ENCODE results near the gene FAM111A. TPM values are rescaled to one million over a fixed set of nuclear protein-coding genes. Genes with fewer than 3 reads are reported as not detected.
"Not testable (repeated sequence)": the region's sequence is repeated elsewhere in the genome, so short reads cannot be mapped to it uniquely, and the experiment has no call there.

FAM111A gene, protein sequence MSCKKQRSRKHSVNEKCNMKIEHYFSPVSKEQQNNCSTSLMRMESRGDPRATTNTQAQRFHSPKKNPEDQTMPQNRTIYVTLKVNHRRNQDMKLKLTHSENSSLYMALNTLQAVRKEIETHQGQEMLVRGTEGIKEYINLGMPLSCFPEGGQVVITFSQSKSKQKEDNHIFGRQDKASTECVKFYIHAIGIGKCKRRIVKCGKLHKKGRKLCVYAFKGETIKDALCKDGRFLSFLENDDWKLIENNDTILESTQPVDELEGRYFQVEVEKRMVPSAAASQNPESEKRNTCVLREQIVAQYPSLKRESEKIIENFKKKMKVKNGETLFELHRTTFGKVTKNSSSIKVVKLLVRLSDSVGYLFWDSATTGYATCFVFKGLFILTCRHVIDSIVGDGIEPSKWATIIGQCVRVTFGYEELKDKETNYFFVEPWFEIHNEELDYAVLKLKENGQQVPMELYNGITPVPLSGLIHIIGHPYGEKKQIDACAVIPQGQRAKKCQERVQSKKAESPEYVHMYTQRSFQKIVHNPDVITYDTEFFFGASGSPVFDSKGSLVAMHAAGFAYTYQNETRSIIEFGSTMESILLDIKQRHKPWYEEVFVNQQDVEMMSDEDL
- total RNA-seq: 100 to 1,000 TPM; 136 to 152 TPM

DNA sequence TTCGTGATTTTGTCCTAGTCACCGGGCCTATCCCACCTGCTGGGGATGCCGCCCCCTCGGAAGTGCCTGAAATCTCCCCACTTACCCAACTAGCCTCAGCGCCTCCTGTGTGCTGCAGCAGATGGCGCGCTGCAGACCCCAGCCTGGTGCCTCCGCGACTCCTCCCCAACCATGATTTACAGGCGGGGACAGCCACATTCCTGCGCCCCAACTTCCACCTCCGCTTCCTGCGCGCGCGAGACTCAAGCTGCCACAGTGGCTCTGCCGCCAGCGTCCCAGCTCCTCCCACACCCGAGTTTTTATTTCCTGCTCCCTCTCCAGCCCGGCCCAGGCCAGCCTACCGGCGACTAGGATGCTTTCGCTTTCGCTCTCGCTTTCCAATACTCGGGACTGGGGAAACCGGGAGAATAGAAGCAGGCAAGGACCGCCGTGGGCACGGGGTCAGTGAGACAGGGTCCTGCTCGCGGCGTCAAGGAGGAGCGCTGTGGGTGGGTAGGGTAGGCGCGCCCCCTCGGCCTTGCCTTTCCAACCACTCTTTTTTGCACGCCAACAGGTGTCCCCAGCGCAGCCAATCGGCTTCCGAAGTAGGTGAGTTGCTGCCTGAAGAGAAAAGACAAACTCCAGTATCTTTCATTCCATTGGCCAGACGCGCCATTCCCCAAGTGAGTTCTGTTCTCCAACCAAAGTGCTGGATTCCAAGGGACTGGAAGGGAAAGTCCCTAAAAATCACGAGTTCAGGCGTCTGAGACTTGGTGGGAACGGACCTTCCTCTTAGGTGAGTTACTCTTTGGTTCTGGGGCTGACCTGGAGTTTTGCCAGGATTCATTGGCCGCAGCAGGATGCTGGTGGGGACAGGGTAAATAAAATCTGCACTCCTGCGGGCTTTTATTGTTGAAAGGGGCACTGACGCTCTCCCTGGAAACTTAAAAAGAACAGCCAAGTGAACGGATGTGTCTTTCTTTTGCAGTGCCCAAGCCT lies at the start of gene FAM111A:
Gene FAM111A, plus strand, starts transcription at position 327 of the 978 bp plus-strand sequence. CDS start 6,017 bp downstream, outside the sequence.
- peak; percentile 93 for ATAC-seq
- peak; percentile 95 for DNase-seq
- H3K27ac Mint-ChIP-seq: peak within 1 kb of the TSS; percentile 97
- peak within 1 kb of the TSS; percentile 96 for H3K4me3 Mint-ChIP-seq
- CTCF ChIA-PET: interaction anchor here (0.6 to 4.4 kb wide), 9 partner anchors 9 to 1848 kb away, joined by 3 to 53 read pairs (median 6); partner anchors contain the start of genes DTX4 and FAM111B
- H3K4me1 Mint-ChIP-seq: peaks cover 52% of the 10 kb centered on the region
- H3K27me3 Mint-ChIP-seq: no peaks in the 10 kb centered on the region
- peaks cover 41% of the 10 kb centered on the region for H3K36me3 Mint-ChIP-seq
- no peaks in the 10 kb centered on the region for H3K9me3 Mint-ChIP-seq (ENCODE audit: low read depth)

DNA sequence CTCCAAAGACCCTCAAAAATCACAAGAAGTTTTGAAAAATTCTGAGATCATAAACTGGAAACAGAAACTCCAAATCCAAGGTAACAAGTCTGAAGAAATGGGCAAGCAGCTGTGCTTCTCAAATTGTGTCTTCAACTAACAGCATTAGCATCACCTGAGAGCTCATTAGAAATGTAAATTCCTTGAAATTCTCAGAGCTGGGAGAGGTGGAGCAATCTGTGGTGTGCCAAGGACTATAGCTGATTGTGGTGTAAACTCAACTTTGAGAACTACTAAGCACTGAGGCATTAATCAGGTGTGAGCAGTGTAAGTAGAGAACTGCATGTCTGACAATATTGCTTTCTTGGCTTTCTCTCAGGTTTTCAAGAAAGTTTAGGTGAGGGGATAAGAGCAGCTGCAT lies 49.1 kb upstream of the FAM111A start:
- ATAC-seq; DNase-seq; H3K4me1 Mint-ChIP-seq; H3K27ac Mint-ChIP-seq; H3K4me3 Mint-ChIP-seq; H3K9me3 Mint-ChIP-seq (ENCODE audit: low read depth); H3K36me3 Mint-ChIP-seq: not testable (repeated sequence)
- CTCF ChIA-PET: interaction anchor here (0.9 to 1.4 kb wide), 2 partner anchors 65 to 336 kb away, joined by 3 to 4 read pairs; no protein-coding TSS in a partner anchor
- peaks cover 41% of the 10 kb centered on the region for H3K27me3 Mint-ChIP-seq

DNA sequence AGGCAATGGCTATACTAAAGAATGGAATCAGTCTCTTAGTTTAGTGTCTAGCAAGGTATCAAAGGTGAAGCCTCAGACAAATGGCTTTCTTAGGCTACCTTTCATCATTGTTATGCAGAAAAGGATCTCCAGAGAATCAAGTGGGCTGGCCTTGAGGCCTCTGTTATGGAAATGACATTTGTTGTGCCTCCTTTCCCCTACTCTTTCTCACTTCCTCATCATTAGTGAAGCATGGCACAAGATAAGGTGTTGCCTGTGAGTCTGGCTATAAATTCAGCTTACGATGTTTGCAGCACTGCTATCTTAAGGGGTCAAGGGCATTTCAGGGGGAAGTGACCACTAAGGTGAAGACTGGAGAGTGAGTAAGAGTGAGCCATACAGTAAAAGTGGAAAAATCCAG lies 47.4 kb upstream of the FAM111A start:
- ATAC-seq; H3K27ac Mint-ChIP-seq; H3K4me1 Mint-ChIP-seq; DNase-seq; H3K9me3 Mint-ChIP-seq (ENCODE audit: low read depth); H3K36me3 Mint-ChIP-seq; H3K4me3 Mint-ChIP-seq: not testable (repeated sequence)
- peaks cover 44% of the 10 kb centered on the region for H3K27me3 Mint-ChIP-seq
- CTCF ChIA-PET: interaction anchor here (0.8 to 3.8 kb wide), 4 partner anchors 12 to 410 kb away, joined by 3 to 17 read pairs (median 6); partner anchors contain the start of gene FAM111B

DNA sequence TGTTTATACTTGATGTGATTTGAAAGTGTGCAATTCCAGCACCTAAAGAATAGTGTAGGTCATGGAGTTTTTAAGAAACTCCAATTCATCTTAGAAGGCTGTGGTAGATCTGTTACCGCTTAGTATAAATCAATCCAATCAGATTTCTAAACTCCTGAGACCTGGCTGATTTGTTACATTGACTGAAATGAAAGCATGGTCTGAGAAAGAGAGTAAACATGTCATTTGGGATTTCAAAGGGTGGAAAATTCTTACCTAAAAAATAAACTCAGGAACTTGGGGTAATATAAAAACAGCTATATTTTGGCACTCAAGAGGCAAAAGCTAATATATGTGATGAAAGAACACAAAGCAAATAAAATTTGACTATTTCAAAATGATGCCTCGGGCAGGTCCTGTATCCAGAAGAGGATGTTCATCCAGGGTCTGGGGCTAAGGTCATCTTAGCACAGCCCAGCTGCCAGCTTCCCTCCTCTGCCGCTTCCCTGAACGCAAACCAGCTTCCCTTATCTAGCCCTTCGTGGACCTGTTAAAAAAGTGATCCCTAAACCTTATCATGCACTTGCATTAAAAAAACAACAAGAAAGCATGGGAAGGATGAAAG lies 46.6 kb upstream of the FAM111A start:
- not testable (repeated sequence) for DNase-seq; H3K4me1 Mint-ChIP-seq; H3K9me3 Mint-ChIP-seq (ENCODE audit: low read depth); H3K4me3 Mint-ChIP-seq; H3K27ac Mint-ChIP-seq; H3K36me3 Mint-ChIP-seq; ATAC-seq
- H3K27me3 Mint-ChIP-seq: peaks cover 47% of the 10 kb centered on the region
- CTCF ChIA-PET: interaction anchor here (0.8 to 3.8 kb wide), 4 partner anchors 11 to 411 kb away, joined by 3 to 17 read pairs (median 8); partner anchors contain the start of gene FAM111B

DNA sequence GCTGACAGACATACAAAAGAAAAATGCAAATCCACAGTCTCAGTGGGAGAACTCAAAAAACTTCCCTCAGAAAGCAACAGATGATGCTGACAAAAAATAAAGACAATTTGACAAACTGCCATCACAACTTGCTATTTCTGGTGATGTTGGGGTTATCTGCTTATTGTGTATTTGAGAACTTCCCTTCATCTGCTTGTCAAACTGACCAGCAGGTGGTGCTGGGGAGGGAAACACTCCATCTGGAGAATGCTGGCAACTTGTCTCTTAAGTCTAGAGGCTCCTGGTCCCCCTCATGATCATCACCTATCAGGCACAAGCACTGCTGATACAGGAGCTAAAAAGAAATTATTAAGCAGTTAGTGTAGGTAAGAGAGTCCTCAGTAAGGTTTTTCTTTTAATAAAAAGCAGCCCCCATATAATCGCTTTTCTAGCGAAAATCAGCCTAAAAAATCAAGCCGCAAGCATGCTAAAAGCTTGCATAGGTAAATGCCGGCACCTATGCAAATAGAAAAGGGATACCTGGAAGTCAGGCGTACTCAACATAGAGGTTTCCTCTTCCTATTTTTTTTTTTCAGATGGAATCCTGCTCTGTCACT lies 45.4 kb upstream of the FAM111A start:
- H3K27ac Mint-ChIP-seq: no peak overlapping the region
- CTCF ChIA-PET: interaction anchor here (0.8 to 3.8 kb wide), 5 partner anchors 9 to 75 kb away, joined by 3 to 17 read pairs (median 7); partner anchors contain the start of genes DTX4 and FAM111B
- H3K36me3 Mint-ChIP-seq: no peaks in the 10 kb centered on the region
- peaks cover 8% of the 10 kb centered on the region for H3K4me1 Mint-ChIP-seq
- ATAC-seq (peak; percentile 75), DNase-seq (peak; percentile 78)
- H3K4me3 Mint-ChIP-seq: no peak overlapping the region
- no peaks in the 10 kb centered on the region for H3K9me3 Mint-ChIP-seq (ENCODE audit: low read depth)
- H3K27me3 Mint-ChIP-seq: peaks cover 39% of the 10 kb centered on the region

DNA sequence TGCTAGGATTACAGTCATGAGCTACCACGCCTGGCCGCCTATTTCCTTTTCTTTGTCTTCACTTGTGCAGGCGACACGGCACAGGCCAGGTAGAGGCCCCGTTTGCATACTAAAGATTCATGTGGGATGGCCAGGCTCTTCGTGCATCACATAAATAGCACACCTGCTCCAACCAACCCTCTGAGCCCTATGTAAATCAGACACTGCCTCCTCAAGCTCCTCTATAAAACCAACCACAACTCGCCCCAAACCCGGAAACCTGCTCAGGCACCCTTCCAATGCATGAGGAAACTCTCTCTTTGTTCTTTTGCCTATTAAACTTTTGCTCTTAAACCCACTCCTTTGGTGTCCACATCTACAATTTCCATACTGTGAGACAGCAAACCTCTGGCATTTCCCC lies 44.7 kb upstream of the FAM111A start:
- not testable (repeated sequence) for H3K9me3 Mint-ChIP-seq (ENCODE audit: low read depth); H3K27ac Mint-ChIP-seq; H3K36me3 Mint-ChIP-seq; DNase-seq; ATAC-seq; H3K4me3 Mint-ChIP-seq
- H3K27me3 Mint-ChIP-seq: peaks cover 34% of the 10 kb centered on the region
- CTCF ChIA-PET: interaction anchor here (0.8 to 3.8 kb wide), 5 partner anchors 9 to 74 kb away, joined by 3 to 17 read pairs (median 7); partner anchors contain the start of genes DTX4 and FAM111B
- H3K4me1 Mint-ChIP-seq: peaks cover 14% of the 10 kb centered on the region

DNA sequence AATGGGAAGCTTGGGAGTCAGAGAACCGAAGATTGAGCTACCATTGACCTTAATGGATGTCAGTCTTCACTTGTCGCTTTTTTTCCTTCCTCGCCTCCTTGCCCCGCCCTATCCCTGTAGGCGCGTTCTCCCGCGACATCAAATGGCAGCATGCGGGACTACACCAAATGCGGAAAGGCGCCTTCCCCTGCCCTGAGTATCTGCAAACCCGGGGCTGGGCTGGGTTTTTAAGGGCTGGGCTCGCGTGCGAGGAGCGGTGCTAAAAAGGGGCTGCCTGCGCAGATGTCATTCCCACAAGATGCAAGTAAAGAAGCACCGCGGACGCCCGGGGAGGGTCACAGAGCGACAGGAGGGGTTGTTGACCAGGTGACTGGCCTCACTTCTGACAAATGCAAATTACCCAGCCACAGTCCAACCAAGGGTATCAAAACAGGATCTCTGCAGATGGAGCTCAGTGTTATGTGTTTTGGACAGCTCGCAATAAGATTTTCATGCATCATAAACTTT lies 40.3 kb upstream of the FAM111A start:
- DNase-seq (peak; percentile 84), ATAC-seq (peak; percentile 48)
- H3K4me3 Mint-ChIP-seq: peak overlapping the region; percentile 70
- CTCF ChIA-PET: interaction anchor here (1.4 to 4.6 kb wide), 5 partner anchors 8 to 56 kb away, joined by 4 to 18 read pairs (median 4); partner anchors contain the start of gene FAM111A
- H3K4me1 Mint-ChIP-seq: peaks cover 35% of the 10 kb centered on the region
- no peaks in the 10 kb centered on the region for H3K9me3 Mint-ChIP-seq (ENCODE audit: low read depth)
- no peak overlapping the region for H3K27ac Mint-ChIP-seq
- peaks cover 2% of the 10 kb centered on the region for H3K36me3 Mint-ChIP-seq
- peaks cover 30% of the 10 kb centered on the region for H3K27me3 Mint-ChIP-seq

DNA sequence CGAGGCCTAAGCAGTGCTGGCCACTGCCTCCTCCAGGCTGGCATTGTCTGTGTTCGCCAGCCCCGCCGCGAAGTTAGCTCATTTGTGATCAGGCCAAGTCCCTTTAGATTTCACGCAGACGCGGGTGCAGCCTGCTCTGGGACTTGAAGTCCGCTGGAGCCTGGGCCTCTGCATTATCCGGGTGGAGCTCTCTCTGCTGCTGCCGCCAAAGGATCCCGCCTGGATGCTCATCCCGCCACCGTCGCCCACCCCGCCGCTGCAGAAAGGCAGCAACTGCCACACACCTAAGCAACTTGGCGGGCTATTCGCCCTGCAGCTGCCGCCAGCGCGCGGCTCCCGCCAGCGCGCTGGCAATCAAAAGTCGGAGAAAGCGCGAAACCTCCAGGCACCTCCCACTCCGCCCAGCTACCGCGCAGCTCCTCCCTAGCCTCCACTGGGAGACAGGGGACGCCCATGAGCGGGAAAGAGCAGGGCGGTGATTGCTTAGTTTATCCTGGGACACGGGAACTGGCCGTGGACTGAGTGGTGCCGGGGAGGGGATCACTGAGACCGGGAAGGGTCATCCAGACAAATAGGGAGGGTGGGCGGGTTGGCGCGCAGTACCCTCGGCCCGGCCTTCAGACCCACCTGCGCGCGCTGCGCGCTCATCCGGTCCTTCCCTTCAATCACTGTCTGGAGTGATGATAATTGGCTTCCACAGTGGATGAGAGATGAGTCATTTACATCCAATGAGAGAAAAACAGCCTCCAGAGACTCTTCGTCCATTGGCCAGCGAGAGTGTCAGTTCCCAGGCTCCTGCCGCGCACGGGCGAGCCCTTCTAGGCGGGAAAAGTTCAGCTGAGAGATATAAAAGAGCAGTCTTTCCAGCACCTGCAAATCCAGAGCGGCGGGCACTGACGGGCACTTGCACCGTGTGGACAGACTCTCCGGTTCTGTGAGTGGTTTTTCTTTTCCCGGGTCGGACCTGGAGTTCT lies 36.0 kb upstream of the FAM111A start, which contains the start of gene FAM111B:
Gene FAM111B, plus strand, starts transcription at position 875 of the 974 bp plus-strand sequence. CDS start 2,389 bp downstream, outside the sequence.
- peaks cover 66% of the 10 kb centered on the region for H3K4me1 Mint-ChIP-seq
- H3K4me3 Mint-ChIP-seq: peak within 1 kb of the TSS; percentile 81
- peak; percentile 93 for ATAC-seq

DNA sequence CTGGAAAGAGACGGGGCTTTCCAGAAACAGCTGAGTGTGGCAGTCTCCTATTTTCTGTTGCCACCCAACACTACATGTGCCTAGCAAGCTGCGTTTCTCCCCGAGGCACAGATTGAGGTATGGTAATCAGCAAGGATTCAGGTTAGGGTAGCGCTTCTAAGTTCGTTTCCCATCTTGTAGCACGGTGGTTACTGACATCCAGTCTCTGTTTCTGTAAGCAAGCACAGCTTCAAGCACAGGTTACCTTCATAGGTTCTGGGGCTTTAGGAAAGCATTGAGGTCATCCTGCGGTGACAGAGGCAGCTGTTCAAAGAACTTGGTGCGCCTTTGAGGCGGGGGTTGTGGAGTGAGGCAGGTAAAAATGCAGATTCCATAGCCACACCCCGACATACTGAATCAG lies 34.9 kb upstream of the FAM111A start:
- DNase-seq (peak; percentile 57), ATAC-seq (peak; percentile 6)
- H3K4me1 Mint-ChIP-seq: peaks cover 63% of the 10 kb centered on the region
- H3K4me3 Mint-ChIP-seq: peak overlapping the region; percentile 81
- H3K9me3 Mint-ChIP-seq (ENCODE audit: low read depth); H3K27me3 Mint-ChIP-seq: not testable (repeated sequence)
- H3K36me3 Mint-ChIP-seq: peaks cover 42% of the 10 kb centered on the region
- peak overlapping the region; percentile 80 for H3K27ac Mint-ChIP-seq
- CTCF ChIA-PET: interaction anchor here (1.0 to 4.8 kb wide), 8 partner anchors 8 to 64 kb away, joined by 3 to 42 read pairs (median 12); partner anchors contain the start of genes DTX4 and FAM111A

More for the DNA sequence above, 36.0 kb upstream of the FAM111A start, which contains the start of gene FAM111B:
- Mint-ChIP-seq H3K27ac (peak within 1 kb of the TSS; percentile 80), H3K36me3 (peaks cover 32% of the 10 kb centered on the region), H3K9me3 (ENCODE audit: low read depth) (no peaks in the 10 kb centered on the region), H3K27me3 (peaks cover 6% of the 10 kb centered on the region)
- CTCF ChIA-PET: interaction anchor here (1.0 to 4.8 kb wide), 11 partner anchors 7 to 65 kb away, joined by 3 to 42 read pairs (median 8); partner anchors contain the start of genes DTX4 and FAM111A
- peak; percentile 89 for DNase-seq

DNA sequence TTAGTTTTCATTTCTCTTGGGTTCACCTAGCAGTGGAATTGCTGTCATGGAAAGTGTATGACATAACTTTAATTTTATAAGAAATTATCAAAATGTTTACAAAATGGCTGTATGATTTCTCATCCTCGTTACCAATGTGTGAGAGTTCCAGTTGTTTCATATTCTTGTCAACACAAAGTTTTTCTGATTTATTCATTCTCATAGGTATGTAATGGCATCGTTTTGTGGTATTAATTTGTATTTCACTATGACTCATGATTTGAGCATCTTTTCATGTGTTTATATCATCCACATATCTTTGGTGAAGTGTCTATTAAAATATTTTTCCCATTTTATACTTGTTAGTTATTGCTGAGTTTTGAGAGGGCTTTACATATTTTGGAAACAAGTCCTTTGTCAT lies 30.2 kb upstream of the FAM111A start:
- peaks cover 87% of the 10 kb centered on the region for H3K36me3 Mint-ChIP-seq
- H3K4me3 Mint-ChIP-seq: no peak overlapping the region
- H3K27me3 Mint-ChIP-seq: no peaks in the 10 kb centered on the region
- H3K27ac Mint-ChIP-seq: no peak overlapping the region
- CTCF ChIA-PET: no interaction called here
- peaks cover 5% of the 10 kb centered on the region for H3K9me3 Mint-ChIP-seq (ENCODE audit: low read depth)
- ATAC-seq (no peak), DNase-seq (no peak)
- peaks cover 41% of the 10 kb centered on the region for H3K4me1 Mint-ChIP-seq

Data from activated CD8-positive, alpha-beta memory T cell treated with anti-CD3 and anti-CD28 coated beads, Interleukin-2, amount 10 ng/mL, durations not matched to agents 7 days and 5 days (primary cell).